IPS-15b (cell line): ENCODE measurements around the gene ANP32B.

ENCODE experiments used
- H3K27me3 ChIP-seq: one replicate; pipeline ENCODE4 v1.6.1; 2013; ENCODE audit warnings: low read length; ENCODE audit not compliant: control insufficient read depth, insufficient read depth
- H3K36me3 ChIP-seq: one replicate; pipeline ENCODE4 v1.6.1; 2013; ENCODE audit warnings: low read length; ENCODE audit not compliant: control insufficient read depth, insufficient read depth
- H3K4me1 ChIP-seq: one replicate; pipeline ENCODE4 v1.6.1; 2013; ENCODE audit warnings: mild to moderate bottlenecking, low read length; ENCODE audit not compliant: control insufficient read depth, insufficient read depth
- H3K4me3 ChIP-seq: one replicate; pipeline ENCODE4 v1.5.1; 2013; ENCODE audit warnings: low read depth, low read length
- H3K9ac ChIP-seq: one replicate; pipeline ENCODE4 v1.6.1; 2013; ENCODE audit warnings: low read depth, mild to moderate bottlenecking, low read length
- H3K9me3 ChIP-seq: one replicate; pipeline ENCODE4 v1.6.1; 2013; ENCODE audit warnings: mild to moderate bottlenecking, low read length; ENCODE audit not compliant: control insufficient read depth, insufficient read depth

Gene ANP32B

GRCh38 chr9:98064623-98065392 is 81.7 kb downstream of the ANP32B start:
- Histone ChIP-seq H3K4me3 (no peak overlapping the region), H3K36me3 (peaks cover 10% of the 10 kb centered on the region), H3K27me3 (no peaks in the 10 kb centered on the region), H3K9ac (no peak overlapping the region), H3K9me3 (no peaks in the 10 kb centered on the region), H3K4me1 (peaks cover 2% of the 10 kb centered on the region)
